Activated naive CD4-positive, alpha-beta T cell treated with anti-CD3 and anti-CD28 coated beads, Interleukin-2, amount 50 U/mL, for 24 hours (primary cell): Measurements from ENCODE around the gene WNT7B.

Experiments used
- H3K27ac Mint-ChIP-seq: one replicate; pipeline ENCODE4 v1.8.0; 2021; ENCODE audit warnings: mild to moderate bottlenecking, mixed read lengths
- H3K27me3 Mint-ChIP-seq: one replicate; pipeline ENCODE4 v1.8.0; 2021; ENCODE audit warnings: mixed read lengths
- H3K36me3 Mint-ChIP-seq: one replicate; pipeline ENCODE4 v1.8.0; 2021; ENCODE audit warnings: mixed read lengths
- H3K4me1 Mint-ChIP-seq: one replicate; pipeline ENCODE4 v1.8.0; 2021; ENCODE audit warnings: mixed read lengths
- H3K4me3 Mint-ChIP-seq: one replicate; pipeline ENCODE4 v1.8.0; 2021; ENCODE audit warnings: mild to moderate bottlenecking, mixed read lengths
- H3K9me3 Mint-ChIP-seq: one replicate; pipeline ENCODE4 v1.8.0; 2021; ENCODE audit warnings: mixed read lengths

WNT7B gene

DNA sequence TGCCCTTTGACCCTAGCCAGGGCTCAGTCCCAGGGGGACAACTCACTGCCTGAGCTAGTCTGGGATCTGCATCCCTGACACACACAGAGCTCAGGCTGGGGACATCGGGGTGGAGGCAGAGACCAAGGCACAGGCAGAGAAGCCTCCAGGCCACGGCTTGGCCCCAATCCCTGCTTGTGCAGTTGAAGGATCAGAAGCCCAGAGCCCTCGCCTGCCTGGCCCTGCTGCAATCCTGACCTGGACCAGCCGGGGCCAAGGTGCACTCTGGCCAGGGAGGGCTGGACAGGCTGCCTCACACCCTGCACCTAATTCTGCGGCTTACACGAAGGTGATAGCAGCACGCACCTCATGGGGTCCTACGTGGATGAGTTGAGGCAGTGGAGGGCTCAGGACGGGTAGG lies 34.6 kb downstream of the WNT7B start:
- no peaks in the 10 kb centered on the region for H3K27me3 Mint-ChIP-seq
- H3K4me3 Mint-ChIP-seq, result no peak overlapping the region
- no peaks in the 10 kb centered on the region for H3K36me3 Mint-ChIP-seq
- H3K27ac Mint-ChIP-seq, result no peak overlapping the region
- H3K9me3 Mint-ChIP-seq, result no peaks in the 10 kb centered on the region
- H3K4me1 Mint-ChIP-seq, result no peaks in the 10 kb centered on the region

DNA sequence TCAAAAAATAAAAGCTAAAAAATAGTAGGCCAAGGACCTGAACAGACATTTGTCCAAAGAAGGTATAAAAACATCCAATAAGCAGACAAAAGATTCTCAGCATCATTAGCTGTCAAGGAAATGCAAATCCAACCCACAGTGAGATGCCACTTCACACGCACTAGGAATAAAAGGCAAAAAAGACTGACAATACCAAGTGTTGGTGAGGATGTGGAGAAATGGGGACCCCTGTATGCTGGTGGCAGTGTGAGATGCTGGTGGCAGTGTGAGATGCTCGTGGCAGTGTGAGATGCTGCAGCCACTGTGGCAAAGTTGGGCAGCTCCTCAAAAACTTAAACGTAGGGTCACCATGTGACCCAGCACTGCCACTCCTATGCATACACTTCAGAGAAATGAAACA lies 38.0 kb downstream of the WNT7B start:
- Mint-ChIP-seq H3K4me1 (no peaks in the 10 kb centered on the region), H3K9me3 (no peaks in the 10 kb centered on the region), H3K27ac (no peak overlapping the region), H3K4me3 (no peak overlapping the region), H3K27me3 (peaks cover 1% of the 10 kb centered on the region), H3K36me3 (no peaks in the 10 kb centered on the region)

DNA sequence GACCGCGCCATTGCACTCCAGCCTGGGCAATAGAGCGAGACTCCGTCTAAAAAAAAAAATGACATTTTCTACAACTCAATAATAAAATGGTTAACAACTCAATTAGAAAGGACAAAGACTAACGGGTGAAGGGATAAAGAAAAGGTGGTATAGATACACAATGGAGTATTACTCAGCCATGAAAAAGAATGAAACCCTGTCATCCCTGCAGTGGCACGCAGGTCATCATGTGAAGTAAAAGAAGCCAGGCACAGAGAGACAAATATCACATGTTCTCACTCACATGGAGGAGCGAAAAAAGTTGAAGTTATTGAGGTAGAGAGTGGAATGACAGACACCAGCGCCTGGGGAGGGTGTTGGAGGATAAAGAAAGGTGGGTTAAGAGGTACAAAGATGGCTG lies 39.0 kb downstream of the WNT7B start:
- H3K36me3 Mint-ChIP-seq, result no peaks in the 10 kb centered on the region
- H3K27ac Mint-ChIP-seq, result no peak overlapping the region
- H3K27me3 Mint-ChIP-seq, result peaks cover 5% of the 10 kb centered on the region
- no peaks in the 10 kb centered on the region for H3K4me1 Mint-ChIP-seq
- no peak overlapping the region for H3K4me3 Mint-ChIP-seq
- H3K9me3 Mint-ChIP-seq, result no peaks in the 10 kb centered on the region

DNA sequence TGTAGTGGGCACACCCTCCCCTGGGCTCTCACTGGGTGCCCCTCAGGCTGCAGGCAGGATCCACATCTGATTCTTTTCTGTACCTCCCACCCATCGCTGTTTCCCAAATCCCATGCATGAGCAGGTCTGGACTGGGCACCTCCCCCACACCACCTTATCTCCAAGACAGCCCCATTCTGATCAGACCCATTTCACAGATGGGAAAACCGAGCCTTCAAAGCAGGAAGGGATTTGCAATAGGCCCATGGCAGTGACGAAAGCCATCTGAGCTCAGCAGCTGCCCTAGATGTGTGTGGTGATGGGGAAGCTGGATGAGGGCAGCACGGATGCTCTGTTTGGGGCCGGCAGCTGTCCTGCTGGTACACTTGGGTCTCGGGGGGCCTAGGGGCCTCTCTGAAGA lies 41.4 kb downstream of the WNT7B start:
- Mint-ChIP-seq H3K4me3 (no peak overlapping the region), H3K36me3 (no peaks in the 10 kb centered on the region), H3K9me3 (no peaks in the 10 kb centered on the region), H3K4me1 (no peaks in the 10 kb centered on the region), H3K27me3 (peaks cover 5% of the 10 kb centered on the region), H3K27ac (no peak overlapping the region)

DNA sequence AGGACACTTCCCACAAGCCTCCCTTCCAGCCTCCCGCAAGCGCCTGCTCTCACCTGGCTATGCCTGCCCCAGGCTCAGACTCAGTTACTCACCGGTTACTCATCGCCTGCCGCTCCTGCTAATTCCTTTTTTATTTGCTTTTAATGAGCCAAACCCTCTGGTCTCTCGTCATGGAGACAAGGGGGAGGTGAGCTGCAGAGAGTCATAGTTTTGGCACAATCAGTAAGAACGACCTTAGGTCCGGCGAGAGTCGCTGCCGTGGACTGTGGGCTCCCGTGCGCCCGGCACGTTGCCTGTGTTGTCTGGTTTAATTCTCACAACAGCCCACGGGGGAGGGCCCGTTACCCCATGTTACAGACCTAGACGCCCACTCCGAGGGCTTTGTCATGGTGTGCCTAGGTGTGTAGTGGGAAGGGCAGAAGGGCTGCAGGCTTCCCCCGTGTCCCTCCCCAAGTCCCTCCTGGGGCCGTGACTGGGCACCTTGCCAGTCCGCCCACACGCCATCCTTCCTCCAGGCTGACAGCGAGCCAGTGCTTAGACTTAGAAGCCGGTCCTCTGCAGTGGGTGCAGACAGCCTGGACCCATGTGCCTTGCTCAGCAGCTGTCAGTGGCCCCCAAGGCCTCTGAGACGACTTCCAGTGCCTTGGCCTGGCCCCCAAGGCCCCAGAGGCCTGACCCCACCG lies 42.2 kb downstream of the WNT7B start:
- Mint-ChIP-seq H3K36me3 (no peaks in the 10 kb centered on the region), H3K4me1 (no peaks in the 10 kb centered on the region), H3K4me3 (no peak overlapping the region), H3K9me3 (no peaks in the 10 kb centered on the region), H3K27me3 (peaks cover 5% of the 10 kb centered on the region), H3K27ac (no peak overlapping the region)

DNA sequence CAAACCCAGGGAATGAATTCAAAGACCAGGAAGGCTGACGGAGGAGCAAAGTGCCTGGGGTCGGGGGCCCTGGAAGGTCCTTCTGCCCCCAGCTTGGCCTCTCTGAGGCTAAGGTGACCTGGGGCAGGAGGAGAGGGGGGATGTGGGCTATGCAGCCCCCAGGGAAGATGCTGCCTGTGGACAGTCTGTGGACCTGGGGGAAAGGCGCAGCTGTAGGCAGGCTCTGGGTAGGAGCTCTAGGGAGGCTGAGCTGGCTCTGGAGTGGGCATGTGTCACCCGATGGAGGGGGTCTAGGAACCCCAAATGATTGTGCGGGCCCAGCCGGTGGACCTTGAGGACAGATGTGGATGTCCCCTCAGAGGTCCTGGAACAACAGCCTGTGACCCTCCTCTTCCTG lies 42.8 kb downstream of the WNT7B start:
- Mint-ChIP-seq H3K4me1 (no peaks in the 10 kb centered on the region), H3K4me3 (no peak overlapping the region), H3K27me3 (peaks cover 5% of the 10 kb centered on the region)

DNA sequence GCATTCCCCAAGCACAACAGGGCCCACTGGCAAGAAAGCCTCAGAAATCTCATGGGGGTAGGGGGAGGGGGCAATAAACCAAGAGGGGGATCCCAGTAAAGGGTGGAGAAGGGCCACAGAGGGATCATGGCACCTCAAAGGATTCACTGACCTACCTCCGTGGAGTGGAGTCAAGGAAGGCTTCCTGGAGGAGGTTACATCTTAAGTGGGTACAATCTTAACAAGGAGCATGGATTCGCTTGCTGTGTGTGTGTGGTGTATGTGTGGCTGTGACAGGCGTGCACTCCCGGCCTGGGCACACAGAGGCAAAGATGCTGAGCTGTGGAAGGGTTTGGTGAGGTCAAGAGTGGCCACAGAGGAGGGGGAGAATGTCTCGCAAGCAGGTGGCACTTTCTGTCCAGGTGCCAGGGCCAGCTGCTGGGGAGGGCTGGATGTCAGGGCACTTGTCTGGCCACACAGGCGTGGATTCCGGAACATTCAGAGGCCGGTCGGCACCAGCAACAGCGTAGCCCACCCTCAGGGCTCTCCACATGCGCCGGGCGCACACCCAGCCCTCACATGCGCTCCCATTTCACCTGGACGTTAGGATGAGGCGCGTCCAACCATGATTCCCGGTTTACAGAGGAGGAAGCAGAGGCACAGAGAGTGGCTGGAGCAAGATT lies 43.3 kb downstream of the WNT7B start:
- Mint-ChIP-seq H3K27ac (no peak overlapping the region), H3K4me1 (no peaks in the 10 kb centered on the region), H3K9me3 (no peaks in the 10 kb centered on the region), H3K27me3 (peaks cover 5% of the 10 kb centered on the region), H3K36me3 (no peaks in the 10 kb centered on the region), H3K4me3 (no peak overlapping the region)

More for the DNA sequence above, 42.8 kb downstream of the WNT7B start:
- no peaks in the 10 kb centered on the region for H3K9me3 Mint-ChIP-seq
- H3K36me3 Mint-ChIP-seq, result no peaks in the 10 kb centered on the region
- no peak overlapping the region for H3K27ac Mint-ChIP-seq

DNA sequence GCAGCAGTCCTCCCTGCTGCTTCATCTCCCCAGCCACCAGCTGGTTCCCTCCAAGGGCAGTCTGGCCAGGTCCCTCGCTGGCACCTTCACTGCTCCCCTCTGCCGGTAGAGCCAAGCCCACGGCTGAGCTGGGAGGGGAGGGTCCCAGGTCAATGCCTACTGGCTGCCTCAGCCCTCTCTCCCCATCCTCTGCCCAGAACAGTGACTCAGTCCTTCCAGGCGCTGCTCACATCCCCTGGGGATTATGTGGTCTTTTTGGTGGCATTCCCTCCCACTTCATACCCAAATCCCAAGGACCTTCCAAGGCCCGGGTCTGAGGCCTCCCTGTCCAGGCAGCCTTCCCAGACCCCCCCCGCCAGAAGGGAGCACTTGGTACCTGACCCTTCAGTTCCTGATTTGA lies 44.9 kb downstream of the WNT7B start:
- peaks cover 5% of the 10 kb centered on the region for H3K27me3 Mint-ChIP-seq
- no peaks in the 10 kb centered on the region for H3K36me3 Mint-ChIP-seq
- no peaks in the 10 kb centered on the region for H3K4me1 Mint-ChIP-seq
- no peaks in the 10 kb centered on the region for H3K9me3 Mint-ChIP-seq
- H3K27ac Mint-ChIP-seq, result peak overlapping the region; percentile 6
- H3K4me3 Mint-ChIP-seq, result no peak overlapping the region

DNA sequence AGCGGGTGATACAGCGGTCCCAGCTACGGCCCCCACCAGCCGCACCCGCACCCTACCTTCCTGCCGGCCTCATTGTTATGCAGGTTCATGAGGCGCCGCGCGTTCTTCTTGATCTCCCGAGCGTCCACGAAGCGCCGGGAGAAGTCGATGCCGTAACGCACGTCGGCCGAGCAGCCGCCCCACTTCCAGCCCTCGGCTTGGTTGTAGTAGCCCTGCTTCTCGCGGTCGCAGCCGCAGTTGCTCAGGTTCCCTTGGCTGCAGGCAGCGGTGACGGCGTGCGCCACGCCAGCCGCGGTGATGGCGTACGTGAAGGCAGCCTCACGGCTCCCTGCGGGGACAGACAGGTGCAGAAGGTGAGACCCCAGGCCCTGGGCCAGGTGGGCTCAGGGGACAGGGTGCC lies 45.9 kb downstream of the WNT7B start:
- H3K4me1 Mint-ChIP-seq, result no peaks in the 10 kb centered on the region
- no peak overlapping the region for H3K27ac Mint-ChIP-seq
- peaks cover 5% of the 10 kb centered on the region for H3K27me3 Mint-ChIP-seq
- H3K9me3 Mint-ChIP-seq, result no peaks in the 10 kb centered on the region
- H3K36me3 Mint-ChIP-seq, result no peaks in the 10 kb centered on the region
- H3K4me3 Mint-ChIP-seq, result no peak overlapping the region

DNA sequence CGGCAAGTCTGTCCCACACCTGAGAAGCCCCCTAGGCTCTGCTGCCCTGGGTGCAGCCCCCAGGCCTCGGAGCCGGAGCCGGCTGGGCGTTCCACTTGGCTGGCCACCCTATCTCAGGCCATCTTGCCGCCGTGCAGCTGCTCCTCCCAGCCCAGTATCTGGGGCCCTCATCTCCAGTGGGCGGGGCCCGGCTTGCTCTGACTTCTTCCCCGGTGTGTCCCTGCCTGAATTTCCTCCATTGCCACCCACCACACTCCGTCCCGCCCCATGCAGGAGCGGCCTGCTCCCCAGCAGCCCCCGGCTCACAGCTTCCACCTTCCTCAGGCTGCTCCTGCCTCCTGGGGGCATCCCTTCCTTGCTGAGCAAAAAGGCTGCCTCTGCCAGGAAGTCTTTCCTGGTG lies 46.6 kb downstream of the WNT7B start:
- Mint-ChIP-seq H3K4me1 (no peaks in the 10 kb centered on the region), H3K4me3 (no peak overlapping the region), H3K36me3 (no peaks in the 10 kb centered on the region), H3K27me3 (peaks cover 5% of the 10 kb centered on the region), H3K9me3 (no peaks in the 10 kb centered on the region), H3K27ac (no peak overlapping the region)

DNA sequence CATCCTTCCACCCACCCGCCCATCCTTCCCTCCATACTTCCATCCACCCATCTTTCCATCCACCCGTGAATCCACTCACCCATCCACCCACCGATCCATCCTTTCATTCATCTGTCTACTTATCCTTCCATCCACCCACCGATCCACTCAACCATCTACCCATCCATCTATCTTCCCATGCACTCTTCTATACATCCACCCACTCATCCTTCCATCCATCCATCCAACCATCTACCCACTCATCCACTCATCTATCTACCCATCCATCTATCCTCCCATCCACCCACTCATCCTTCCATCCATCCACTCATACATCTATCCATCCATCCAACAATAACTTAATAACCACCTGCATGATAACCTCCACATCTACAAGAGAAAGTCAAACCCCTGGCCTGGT lies 47.3 kb downstream of the WNT7B start:
- no peaks in the 10 kb centered on the region for H3K9me3 Mint-ChIP-seq
- H3K4me3 Mint-ChIP-seq, result no peak overlapping the region
- H3K27me3 Mint-ChIP-seq, result peaks cover 5% of the 10 kb centered on the region
- H3K36me3 Mint-ChIP-seq, result no peaks in the 10 kb centered on the region
- no peak overlapping the region for H3K27ac Mint-ChIP-seq
- H3K4me1 Mint-ChIP-seq, result no peaks in the 10 kb centered on the region

DNA sequence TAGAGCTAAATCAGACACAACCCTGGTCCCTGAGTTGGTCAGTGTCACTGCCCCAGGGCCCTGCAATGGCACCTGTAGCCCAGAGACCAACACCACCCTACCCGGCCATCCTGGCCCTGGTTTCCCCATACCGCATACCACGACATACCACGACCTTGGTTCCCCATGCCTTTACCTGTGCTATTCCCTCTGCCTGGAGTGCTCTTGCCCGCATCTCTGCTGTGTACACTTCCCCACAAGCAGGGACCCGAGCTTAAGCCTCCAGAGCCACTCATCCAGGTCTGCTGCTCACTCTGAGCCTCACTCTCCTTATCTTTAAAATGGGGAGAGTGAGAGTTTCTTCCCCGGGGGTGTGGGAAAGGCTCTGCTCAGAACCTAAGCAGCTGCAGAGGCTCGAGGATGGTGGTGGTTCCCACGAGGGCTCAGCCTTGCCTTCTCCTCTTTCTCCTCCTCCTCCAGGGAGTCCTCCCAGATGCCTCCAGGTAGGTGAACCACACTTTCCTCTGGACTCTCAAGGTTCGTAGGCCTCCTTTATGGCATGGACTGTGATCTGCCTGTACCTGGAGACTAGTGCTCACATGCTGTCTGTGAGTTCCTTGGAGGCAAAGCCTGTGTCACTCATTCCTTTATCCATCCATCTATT lies 48.1 kb downstream of the WNT7B start:
- no peak overlapping the region for H3K4me3 Mint-ChIP-seq
- no peaks in the 10 kb centered on the region for H3K9me3 Mint-ChIP-seq
- no peak overlapping the region for H3K27ac Mint-ChIP-seq
- H3K27me3 Mint-ChIP-seq, result peaks cover 4% of the 10 kb centered on the region
- no peaks in the 10 kb centered on the region for H3K36me3 Mint-ChIP-seq
- H3K4me1 Mint-ChIP-seq, result no peaks in the 10 kb centered on the region

DNA sequence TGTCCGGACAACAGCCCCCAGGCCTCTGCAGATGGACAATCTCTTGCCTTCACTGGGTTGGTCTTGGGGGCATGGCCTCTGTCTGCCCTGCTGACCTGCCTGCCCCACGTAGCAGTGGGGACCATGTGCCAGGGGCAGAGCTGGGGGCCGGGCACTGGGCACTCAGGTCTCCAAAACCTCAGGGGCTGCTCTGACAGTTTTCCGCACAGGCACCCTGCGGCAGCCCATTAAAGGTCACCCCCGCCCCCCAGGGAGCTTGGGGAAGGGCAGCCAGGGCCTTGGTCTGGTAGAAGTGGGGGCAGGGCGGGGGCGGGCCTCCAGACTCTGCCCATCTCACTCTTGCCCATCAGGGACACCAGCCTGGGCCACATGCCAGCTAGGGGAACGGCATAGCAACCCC lies 49.9 kb downstream of the WNT7B start:
- H3K9me3 Mint-ChIP-seq, result no peaks in the 10 kb centered on the region
- H3K4me1 Mint-ChIP-seq, result no peaks in the 10 kb centered on the region
- H3K36me3 Mint-ChIP-seq, result no peaks in the 10 kb centered on the region

DNA sequence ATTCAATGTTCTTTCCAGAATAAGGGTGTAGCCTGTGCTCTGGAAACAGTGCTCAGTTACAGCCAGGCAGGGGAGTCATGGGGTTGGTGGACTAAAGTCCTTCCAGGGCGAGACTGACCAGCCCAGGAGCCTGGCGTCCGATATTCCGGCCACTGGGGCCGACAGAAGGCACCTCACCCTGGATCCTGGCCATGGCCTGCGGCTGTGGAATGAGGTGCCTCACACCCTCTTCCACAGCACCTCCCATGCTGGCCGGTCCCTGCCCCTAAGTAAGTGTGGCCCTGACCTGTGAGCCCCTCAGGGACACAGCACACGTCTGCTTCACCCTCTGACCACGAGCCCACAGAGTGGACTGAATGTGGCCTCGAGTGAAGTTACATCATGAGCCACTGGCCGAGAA lies 50.5 kb downstream of the WNT7B start:
- Mint-ChIP-seq H3K4me3 (no peak overlapping the region), H3K27ac (no peak overlapping the region), H3K36me3 (no peaks in the 10 kb centered on the region), H3K9me3 (no peaks in the 10 kb centered on the region), H3K27me3 (no peaks in the 10 kb centered on the region), H3K4me1 (no peaks in the 10 kb centered on the region)

More for the DNA sequence above, 49.9 kb downstream of the WNT7B start:
- Mint-ChIP-seq H3K4me3 (no peak overlapping the region), H3K27me3 (no peaks in the 10 kb centered on the region), H3K27ac (no peak overlapping the region)

DNA sequence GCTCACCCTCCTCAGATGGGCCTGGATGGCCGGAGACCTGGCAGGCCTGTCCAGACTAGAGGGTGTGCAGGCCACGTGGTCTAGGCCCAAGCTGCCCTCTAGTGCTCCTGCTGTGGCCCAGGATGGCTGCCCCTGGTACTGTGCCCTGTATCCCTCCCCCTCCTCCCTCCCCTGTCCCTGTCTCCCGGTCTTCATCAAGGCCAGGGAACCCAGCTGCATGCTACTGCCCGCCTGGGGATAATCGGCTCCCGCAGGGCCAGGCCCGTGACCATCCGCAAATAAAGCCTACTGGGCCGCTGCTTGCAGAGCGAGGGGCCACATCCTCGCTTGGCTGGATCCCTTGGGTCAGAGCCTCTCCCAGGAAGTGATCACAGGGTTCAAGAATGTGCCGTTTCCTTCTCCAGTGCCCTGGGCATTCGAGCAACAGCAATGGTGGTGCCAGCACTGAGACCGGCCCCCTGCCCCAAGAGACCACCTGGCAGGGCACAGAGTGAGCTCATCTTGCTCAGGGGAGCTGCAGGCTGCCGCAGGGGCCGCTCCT lies 51.1 kb downstream of the WNT7B start:
- H3K27ac Mint-ChIP-seq, result no peak overlapping the region
- no peaks in the 10 kb centered on the region for H3K27me3 Mint-ChIP-seq
- H3K4me1 Mint-ChIP-seq, result no peaks in the 10 kb centered on the region
- H3K36me3 Mint-ChIP-seq, result no peaks in the 10 kb centered on the region
- no peaks in the 10 kb centered on the region for H3K9me3 Mint-ChIP-seq
- no peak overlapping the region for H3K4me3 Mint-ChIP-seq

DNA sequence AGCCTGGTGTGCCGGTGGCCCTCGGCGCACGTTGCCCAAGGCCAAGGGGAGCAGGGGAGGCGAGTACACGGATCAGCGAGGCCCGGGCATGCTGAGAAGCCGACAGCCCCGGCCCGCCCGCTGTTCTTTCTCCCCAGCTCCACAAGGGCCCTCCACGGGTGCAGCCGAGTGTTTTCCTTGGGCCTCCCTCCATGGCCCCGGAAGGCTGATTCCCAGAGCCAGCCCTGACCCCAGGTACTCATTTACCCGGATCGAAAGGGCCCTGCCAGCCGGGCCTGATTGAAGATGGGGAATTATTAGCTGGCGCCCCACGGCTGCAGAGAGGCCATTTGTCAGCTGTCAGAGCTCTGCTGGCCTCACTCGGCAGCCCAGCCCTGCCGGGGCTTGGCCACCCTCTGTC lies 53.1 kb downstream of the WNT7B start:
- Mint-ChIP-seq H3K27ac (no peak overlapping the region), H3K27me3 (no peaks in the 10 kb centered on the region), H3K36me3 (no peaks in the 10 kb centered on the region), H3K4me3 (no peak overlapping the region), H3K4me1 (no peaks in the 10 kb centered on the region), H3K9me3 (no peaks in the 10 kb centered on the region)
